H1 (cell line): Measurements from ENCODE around the gene HOMER1. TPM values are rescaled to one million over a fixed set of nuclear protein-coding genes. Genes with fewer than 3 reads are reported as not detected.

Experiments
- CTCF ChIA-PET: fragments of 300-600 bp; sonication (Branson Sonifier 250); formaldehyde crosslinking; loops from one replicate; lab custom pipeline; 2021; ENCODE audit not compliant: partially characterized antibody; lab: Charles Lee
- POLR2A ChIA-PET: fragments of 300-600 bp; sonication (Branson Sonifier 250); formaldehyde crosslinking; loops from one replicate; lab custom pipeline; 2021; ENCODE audit warnings: inconsistent platforms; ENCODE audit not compliant: partially characterized antibody; lab: Charles Lee
- DNase-seq, 2 experiments: peaks; one replicate each; pipeline versions ENCODE4 v3.0.0 to v3.0.0-alpha.2; 2010 to 2022; ENCODE audit warnings: low spot score in 2 of 2, low read depth in 1 of 2, mixed read lengths in 1 of 2
- FAIRE-seq: peaks from 2 replicates; lab custom pipeline; 2011; peaks lifted over from hg19 to GRCh38; lab: Jason Lieb, UNC
- H2AFZ ChIP-seq: 2 replicates; pipeline ENCODE4 v1.8.1; 2012; ENCODE audit warnings: low read length, inconsistent platforms
- H2AK5ac ChIP-seq: 2 replicates; pipeline ENCODE4 v1.6.1; 2013; ENCODE audit warnings: low read depth, low read length
- H2BK120ac ChIP-seq: replicated peaks from 2 replicates; pipeline ENCODE3; 2013; ENCODE audit warnings: low read depth, low read length, inconsistent platforms
- H2BK12ac ChIP-seq: 2 replicates; pipeline ENCODE4 v1.6.1; 2013; ENCODE audit warnings: low read depth, low read length
- H2BK15ac ChIP-seq: 2 replicates; pipeline ENCODE4 v1.6.1; 2013; ENCODE audit warnings: low read length
- H2BK20ac ChIP-seq: 2 replicates; pipeline ENCODE4 v1.6.1; 2013; ENCODE audit warnings: low read length
- H2BK5ac ChIP-seq: 2 replicates; pipeline ENCODE4 v1.6.1; 2013; ENCODE audit warnings: low read depth, low read length
- H3K14ac ChIP-seq: 2 replicates; pipeline ENCODE4 v1.6.1; 2013; ENCODE audit warnings: inconsistent platforms; ENCODE audit not compliant: insufficient read length
- H3K18ac ChIP-seq: 2 replicates; pipeline ENCODE4 v1.6.1; 2013; ENCODE audit warnings: low read length; ENCODE audit errors: extremely low read depth
- H3K23ac ChIP-seq: 2 replicates; pipeline ENCODE4 v1.6.1; 2013; ENCODE audit warnings: inconsistent platforms; ENCODE audit not compliant: insufficient read length
- H3K23me2 ChIP-seq: 2 replicates; pipeline ENCODE4 v1.6.1; 2013; ENCODE audit warnings: low read depth, low read length
- H3K27ac ChIP-seq: 2 replicates; pipeline ENCODE4 v1.6.1; 2011; ENCODE audit warnings: low read depth, low read length, inconsistent platforms
- H3K27me3 ChIP-seq, 4 experiments: replicated peaks in 1 of 4; 1 replicate in 1 of 4; 2 replicates in 3 of 4; pipeline versions ENCODE4 v1.6.1 to v1.8.1; 2011 to 2013; ENCODE audit warnings: low read length in 3 of 4, mild to moderate bottlenecking in 3 of 4, inconsistent platforms in 2 of 4, mixed read lengths in 2 of 4, moderate library complexity in 1 of 4; ENCODE audit not compliant: control insufficient read depth in 3 of 4, insufficient read depth in 3 of 4; ENCODE audit errors: extremely low read depth in 1 of 4
- H3K36me3 ChIP-seq, 4 experiments: 2 replicates each; pipeline versions ENCODE4 v1.6.1 to v1.8.1; 2011 to 2013; ENCODE audit warnings: mild to moderate bottlenecking in 4 of 4, low read length in 3 of 4, moderate library complexity in 2 of 4, control low read depth in 1 of 4, inconsistent platforms in 1 of 4; ENCODE audit not compliant: insufficient read depth in 4 of 4, control insufficient read depth in 2 of 4
- H3K4ac ChIP-seq: replicated peaks from 2 replicates; pipeline ENCODE3; 2013; ENCODE audit warnings: low read length, low read depth, mixed read lengths, inconsistent platforms; ENCODE audit not compliant: insufficient read length
- H3K4me1 ChIP-seq, 4 experiments: replicated peaks in 1 of 4; 1 replicate in 1 of 4; 2 replicates in 3 of 4; pipeline versions ENCODE4 v1.6.1 to v1.8.1; 2011 to 2013; ENCODE audit warnings: low read length in 3 of 4, inconsistent platforms in 2 of 4, mixed read lengths in 1 of 4; ENCODE audit not compliant: insufficient read depth in 4 of 4, control insufficient read depth in 3 of 4
- H3K4me2 ChIP-seq, 2 experiments: 2 replicates each; pipeline versions ENCODE4 v1.6.1 to v1.8.1; 2011 to 2013; ENCODE audit warnings: low read depth in 2 of 2, low read length in 2 of 2, control low read depth in 1 of 2, inconsistent platforms in 1 of 2, mild to moderate bottlenecking in 1 of 2; ENCODE audit not compliant: insufficient read depth in 1 of 2
- H3K4me3 ChIP-seq, 4 experiments: fragments of 200-600, 300-600 bp in 1 of 4; sonication (generic), shearing (Covaris generic), sonication (Bioruptor Twin) in 1 of 4; 2 replicates each; pipeline versions ENCODE4 v1.5.1 to v1.8.1; 2011 to 2016; ENCODE audit warnings: low read length in 4 of 4, low read depth in 3 of 4, control low read depth in 2 of 4, inconsistent platforms in 2 of 4, mild to moderate bottlenecking in 2 of 4, mixed read lengths in 1 of 4, moderate library complexity in 1 of 4; ENCODE audit not compliant: insufficient read depth in 2 of 4; ENCODE audit errors: extremely low read depth in 1 of 4
- H3K56ac ChIP-seq: replicated peaks from 2 replicates; pipeline ENCODE3; 2013; ENCODE audit warnings: low read depth, mild to moderate bottlenecking, mixed read lengths, low read length, inconsistent platforms; ENCODE audit not compliant: insufficient read length
- H3K79me1 ChIP-seq: 2 replicates; pipeline ENCODE4 v1.6.1; 2013; ENCODE audit warnings: low read depth, low read length, control low read depth
- H3K79me2 ChIP-seq, 2 experiments: 2 replicates each; pipeline versions ENCODE4 v1.6.1 to v1.8.1; 2012 to 2013; ENCODE audit warnings: low read length in 2 of 2, mild to moderate bottlenecking in 2 of 2, inconsistent platforms in 1 of 2; ENCODE audit not compliant: insufficient read depth in 2 of 2, control insufficient read depth in 1 of 2
- H3K9ac ChIP-seq, 4 experiments: replicated peaks in 1 of 4; 1 replicate in 1 of 4; 2 replicates in 3 of 4; pipeline versions ENCODE4 v1.6.1 to v1.8.1; 2011 to 2013; ENCODE audit warnings: low read depth in 3 of 4, low read length in 3 of 4, control low read depth in 2 of 4, mild to moderate bottlenecking in 2 of 4, moderate library complexity in 2 of 4, inconsistent platforms in 1 of 4; ENCODE audit errors: extremely low read depth in 1 of 4
- H3K9me3 ChIP-seq, 2 experiments: 2 replicates each; pipeline versions ENCODE4 v1.6.1 to v1.8.1; 2012 to 2013; ENCODE audit warnings: mild to moderate bottlenecking in 2 of 2, moderate library complexity in 2 of 2, control low read depth in 1 of 2, inconsistent platforms in 1 of 2, low read depth in 1 of 2, low read length in 1 of 2, mixed read lengths in 1 of 2; ENCODE audit not compliant: insufficient read depth in 2 of 2
- H4K20me1 ChIP-seq, 2 experiments: replicated peaks in 1 of 2; 2 replicates each; pipeline versions ENCODE3 to v1.8.1; 2011 to 2013; ENCODE audit warnings: inconsistent platforms in 2 of 2, low read length in 2 of 2, mild to moderate bottlenecking in 1 of 2; ENCODE audit not compliant: insufficient read depth in 2 of 2, control insufficient read depth in 1 of 2
- H4K5ac ChIP-seq: 2 replicates; pipeline ENCODE4 v1.6.1; 2013; ENCODE audit warnings: low read length, low read depth, mixed read lengths, inconsistent platforms; ENCODE audit not compliant: insufficient read length
- H4K8ac ChIP-seq: 2 replicates; pipeline ENCODE4 v1.8.0; 2013; ENCODE audit warnings: mild to moderate bottlenecking, moderate library complexity, low read length, inconsistent platforms; ENCODE audit not compliant: insufficient read depth; ENCODE audit errors: extremely low read depth
- H4K91ac ChIP-seq: replicated peaks from 2 replicates; pipeline ENCODE3; 2013; ENCODE audit warnings: low read length, mixed read lengths, inconsistent platforms; ENCODE audit not compliant: insufficient read length
- CEBPB ChIP-seq: IDR thresholded peaks from 2 replicates; pipeline ENCODE4 v1.6.1; 2012; ENCODE audit warnings: low read depth, low read length
- ZNF274 ChIP-seq: IDR thresholded peaks from 2 replicates; pipeline ENCODE4 v1.7.0; 2012; ENCODE audit warnings: low read length, borderline replicate concordance; ENCODE audit errors: extremely low read depth
- WGBS, 2 experiments: shearing (Covaris generic) in 1 of 2; methylation state at CpG; one replicate each; pipeline versions ENCODE4 v1.1.6 to v1.1.7; 2013 to 2015; ENCODE audit warnings: low lambda C conversion rate in 2 of 2, mixed read lengths in 2 of 2, inconsistent platforms in 1 of 2, low coverage in 1 of 2, missing lambda C conversion rate in 1 of 2; ENCODE audit not compliant: insufficient replicate concordance in 2 of 2, insufficient coverage in 1 of 2, insufficient read length in 1 of 2; ENCODE audit errors: extremely low coverage in 1 of 2, missing lambda C conversion rate in 1 of 2; 5-methylcytosine and 5-hydroxymethylcytosine counted together
- polyA plus RNA-seq, 7 experiments: library from polyadenylated mRNA; depleted of rRNA in 3 of 7; stranded (reverse) in 5 of 7; unstranded in 2 of 7; fragments of >200 nt in 5 of 7; fragments of 200-250 nt in 2 of 7; gene quantifications; 1 replicate in 5 of 7; 2 replicates in 1 of 7; 4 replicates in 1 of 7; pipeline versions ENCODE4 v1.2.1 to v1.2.3, GENCODE V29; 2011 to 2013; ENCODE audit warnings: missing spikeins in 2 of 7, mixed read lengths in 2 of 7
- total RNA-seq: library from RNA; stranded (reverse); fragmentation: NEBNext Ultra II Directional; extraction: Animal tissue kit (Norgen Biotek cat#: 25700); gene quantifications from 2 replicates; pipeline ENCODE4 v1.2.1, GENCODE V29; 2021

The HOMER1 gene
- total and polyA plus RNA-seq, 2 of the 8 experiments (the other 6 are each of a cell fraction or from before 2014, with no cell fraction given), result 6.4 to 57.9 TPM

DNA sequence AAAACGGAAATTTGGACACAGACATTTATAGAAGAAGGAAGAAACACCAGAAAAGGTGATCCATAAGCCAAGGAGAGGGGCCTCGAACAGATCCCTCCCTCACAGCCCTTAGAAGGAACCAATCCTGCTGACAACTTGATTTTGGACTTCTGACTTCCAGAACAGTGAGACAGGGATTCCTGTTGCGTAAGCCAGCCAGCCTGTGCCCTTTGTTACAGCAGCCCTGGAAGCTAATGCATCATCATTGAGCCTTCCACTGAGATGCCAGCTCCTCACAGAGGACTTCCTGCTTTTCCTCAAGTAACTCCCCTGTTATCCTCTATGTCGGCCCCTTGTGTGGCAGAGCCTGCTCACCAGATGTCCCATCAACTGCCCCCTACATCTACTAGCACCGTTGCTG, 183.9 kb downstream of the HOMER1 start:
- Histone ChIP-seq H3K4me1 (no peaks in the 10 kb centered on the region; a peak in 1 of 7 replicates), H3K23ac (no peak overlapping the region), H2BK12ac (no peak overlapping the region), H3K27me3 (no peaks in the 10 kb centered on the region)
- WGBS, 2 experiments, result 85% methylated on average over 5 of the region's 5 CpGs; no CpG with 5 or more reads in 1 of the 2 experiments
- TF ChIP-seq ZNF274, result no peak
- peak; percentile 80 for TF ChIP-seq CEBPB
- TF ChIP-seq, all 59 proteins: peak for 1
- Histone ChIP-seq H2AK5ac (no peak overlapping the region), H2BK120ac (no peak overlapping the region), H3K79me1 (no peaks in the 10 kb centered on the region), H4K91ac (no peak overlapping the region), H2BK20ac (no peak overlapping the region), H3K36me3 (no peaks in the 10 kb centered on the region), H2BK15ac (no peak overlapping the region), H3K14ac (no peak overlapping the region), H3K56ac (no peak overlapping the region), H3K27ac (no peak overlapping the region), H2BK5ac (no peak overlapping the region), H2AFZ (no peak overlapping the region), H4K8ac (no peak overlapping the region), H3K9me3 (no peaks in the 10 kb centered on the region), H4K5ac (no peak overlapping the region), H3K9ac (no peak overlapping the region), H3K4me2 (no peak overlapping the region), H3K23me2 (no peaks in the 10 kb centered on the region; the same call in 1 of the 2 replicates), H4K20me1 (no peaks in the 10 kb centered on the region), H3K4me3 (no peak overlapping the region), H3K79me2 (no peaks in the 10 kb centered on the region), H3K18ac (no peak overlapping the region), H3K4ac (no peak overlapping the region)
- POLR2A ChIA-PET, result no interaction called here
- FAIRE-seq (no peak), DNase-seq (no peak)
- CTCF ChIA-PET, result no interaction called here
